ENCODE data around the gene FKBP1A.

DNA sequence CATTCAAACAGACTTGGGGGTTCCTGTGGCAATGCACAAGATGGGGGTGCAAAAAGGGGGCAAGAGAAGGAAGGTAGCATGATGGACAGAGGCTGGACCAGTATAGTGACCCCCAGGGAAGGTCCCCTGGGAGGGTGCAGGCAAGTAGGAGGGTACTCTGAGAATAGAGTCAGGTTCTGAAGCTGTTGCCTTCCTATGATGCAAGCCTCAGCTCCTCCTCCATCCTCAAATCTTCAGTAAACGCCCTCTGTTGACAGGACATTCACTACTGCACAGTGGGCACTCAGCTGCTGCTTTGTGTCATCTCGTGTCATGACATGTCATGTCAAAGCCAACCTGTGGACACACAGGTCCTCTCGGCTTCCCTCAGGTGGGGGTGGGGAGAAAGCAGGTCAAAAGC is 58.1 kb downstream of the FKBP1A start:
- TF ChIP-seq ZC3H4 (CRISPR knock-in tag; IDR thresholded peaks at IDR 0.05; ENCODE audit: borderline replicate concordance), result no peak
- TF ChIP-seq TAF1 (IDR thresholded peaks at IDR 0.05; ENCODE audit: control insufficient read depth, extremely low read depth, insufficient read depth, low read length, severe bottlenecking), result no peak
- no peak for TF ChIP-seq TRIM24 (IDR thresholded peaks at IDR 0.05)
- no peak for TF ChIP-seq NFYB (IDR thresholded peaks at IDR 0.05; ENCODE audit: extremely low read depth, insufficient read length)
- TF ChIP-seq, protein P1, sequence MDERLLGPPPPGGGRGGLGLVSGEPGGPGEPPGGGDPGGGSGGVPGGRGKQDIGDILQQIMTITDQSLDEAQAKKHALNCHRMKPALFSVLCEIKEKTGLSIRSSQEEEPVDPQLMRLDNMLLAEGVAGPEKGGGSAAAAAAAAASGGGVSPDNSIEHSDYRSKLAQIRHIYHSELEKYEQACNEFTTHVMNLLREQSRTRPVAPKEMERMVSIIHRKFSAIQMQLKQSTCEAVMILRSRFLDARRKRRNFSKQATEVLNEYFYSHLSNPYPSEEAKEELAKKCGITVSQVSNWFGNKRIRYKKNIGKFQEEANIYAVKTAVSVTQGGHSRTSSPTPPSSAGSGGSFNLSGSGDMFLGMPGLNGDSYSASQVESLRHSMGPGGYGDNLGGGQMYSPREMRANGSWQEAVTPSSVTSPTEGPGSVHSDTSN (CRISPR knock-in tag; IDR thresholded peaks at IDR 0.05; ENCODE audit: low read depth), result no peak
- TF ChIP-seq, protein P1 (tag; conservative IDR thresholded peaks at IDR 0.05; ENCODE audit: low read depth), result 0 out of 2 replicates have a peak, but pooled peaks have one; percentile 7
- TF ChIP-seq, protein P2, sequence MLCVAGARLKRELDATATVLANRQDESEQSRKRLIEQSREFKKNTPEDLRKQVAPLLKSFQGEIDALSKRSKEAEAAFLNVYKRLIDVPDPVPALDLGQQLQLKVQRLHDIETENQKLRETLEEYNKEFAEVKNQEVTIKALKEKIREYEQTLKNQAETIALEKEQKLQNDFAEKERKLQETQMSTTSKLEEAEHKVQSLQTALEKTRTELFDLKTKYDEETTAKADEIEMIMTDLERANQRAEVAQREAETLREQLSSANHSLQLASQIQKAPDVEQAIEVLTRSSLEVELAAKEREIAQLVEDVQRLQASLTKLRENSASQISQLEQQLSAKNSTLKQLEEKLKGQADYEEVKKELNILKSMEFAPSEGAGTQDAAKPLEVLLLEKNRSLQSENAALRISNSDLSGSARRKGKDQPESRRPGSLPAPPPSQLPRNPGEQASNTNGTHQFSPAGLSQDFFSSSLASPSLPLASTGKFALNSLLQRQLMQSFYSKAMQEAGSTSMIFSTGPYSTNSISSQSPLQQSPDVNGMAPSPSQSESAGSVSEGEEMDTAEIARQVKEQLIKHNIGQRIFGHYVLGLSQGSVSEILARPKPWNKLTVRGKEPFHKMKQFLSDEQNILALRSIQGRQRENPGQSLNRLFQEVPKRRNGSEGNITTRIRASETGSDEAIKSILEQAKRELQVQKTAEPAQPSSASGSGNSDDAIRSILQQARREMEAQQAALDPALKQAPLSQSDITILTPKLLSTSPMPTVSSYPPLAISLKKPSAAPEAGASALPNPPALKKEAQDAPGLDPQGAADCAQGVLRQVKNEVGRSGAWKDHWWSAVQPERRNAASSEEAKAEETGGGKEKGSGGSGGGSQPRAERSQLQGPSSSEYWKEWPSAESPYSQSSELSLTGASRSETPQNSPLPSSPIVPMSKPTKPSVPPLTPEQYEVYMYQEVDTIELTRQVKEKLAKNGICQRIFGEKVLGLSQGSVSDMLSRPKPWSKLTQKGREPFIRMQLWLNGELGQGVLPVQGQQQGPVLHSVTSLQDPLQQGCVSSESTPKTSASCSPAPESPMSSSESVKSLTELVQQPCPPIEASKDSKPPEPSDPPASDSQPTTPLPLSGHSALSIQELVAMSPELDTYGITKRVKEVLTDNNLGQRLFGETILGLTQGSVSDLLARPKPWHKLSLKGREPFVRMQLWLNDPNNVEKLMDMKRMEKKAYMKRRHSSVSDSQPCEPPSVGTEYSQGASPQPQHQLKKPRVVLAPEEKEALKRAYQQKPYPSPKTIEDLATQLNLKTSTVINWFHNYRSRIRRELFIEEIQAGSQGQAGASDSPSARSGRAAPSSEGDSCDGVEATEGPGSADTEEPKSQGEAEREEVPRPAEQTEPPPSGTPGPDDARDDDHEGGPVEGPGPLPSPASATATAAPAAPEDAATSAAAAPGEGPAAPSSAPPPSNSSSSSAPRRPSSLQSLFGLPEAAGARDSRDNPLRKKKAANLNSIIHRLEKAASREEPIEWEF (CRISPR knock-in tag; IDR thresholded peaks at IDR 0.05), result no peak
- TF ChIP-seq ZFX (CRISPR knock-in tag; IDR thresholded peaks at IDR 0.05), result no peak
- no peak for TF ChIP-seq IRF2 (CRISPR knock-in tag; IDR thresholded peaks at IDR 0.05)
- no peak for TF ChIP-seq AFF4 (CRISPR knock-in tag; IDR thresholded peaks at IDR 0.05)
- TF ChIP-seq POLR2AphosphoS2 (IDR thresholded peaks at IDR 0.05; ENCODE audit: low read length), result no peak
- no peak for TF ChIP-seq SP1 (CRISPR knock-in tag; IDR thresholded peaks at IDR 0.05)

Measured in K562 (cell line).